Measurements from ENCODE around the gene PDS5B. TPM values are rescaled to one million over a fixed set of nuclear protein-coding genes. Genes with fewer than 3 reads are reported as not detected.

Gene PDS5B
- total RNA-seq, 1 experiment from 2014 or later, result 44.3 TPM

GRCh38 chr13:32642858-32643257, 56.6 kb downstream of the PDS5B start (continued):
- TF ChIP-seq SMAD4 (CRISPR knock-in tag; IDR thresholded peaks at IDR 0.05) (no peak), PRRX2 (CRISPR knock-in tag; IDR thresholded peaks at IDR 0.05) (no peak), ZNF232 (CRISPR knock-in tag; IDR thresholded peaks at IDR 0.05) (no peak), CREB1 (CRISPR knock-in tag; IDR thresholded peaks at IDR 0.05) (no peak), PRDM15 (CRISPR knock-in tag; IDR thresholded peaks at IDR 0.05) (no peak), E2F1 (CRISPR knock-in tag; IDR thresholded peaks at IDR 0.05) (no peak), ZNF219 (CRISPR knock-in tag; IDR thresholded peaks at IDR 0.05; ENCODE audit: borderline replicate concordance) (no peak)
- TF ChIP-seq, protein P1, sequence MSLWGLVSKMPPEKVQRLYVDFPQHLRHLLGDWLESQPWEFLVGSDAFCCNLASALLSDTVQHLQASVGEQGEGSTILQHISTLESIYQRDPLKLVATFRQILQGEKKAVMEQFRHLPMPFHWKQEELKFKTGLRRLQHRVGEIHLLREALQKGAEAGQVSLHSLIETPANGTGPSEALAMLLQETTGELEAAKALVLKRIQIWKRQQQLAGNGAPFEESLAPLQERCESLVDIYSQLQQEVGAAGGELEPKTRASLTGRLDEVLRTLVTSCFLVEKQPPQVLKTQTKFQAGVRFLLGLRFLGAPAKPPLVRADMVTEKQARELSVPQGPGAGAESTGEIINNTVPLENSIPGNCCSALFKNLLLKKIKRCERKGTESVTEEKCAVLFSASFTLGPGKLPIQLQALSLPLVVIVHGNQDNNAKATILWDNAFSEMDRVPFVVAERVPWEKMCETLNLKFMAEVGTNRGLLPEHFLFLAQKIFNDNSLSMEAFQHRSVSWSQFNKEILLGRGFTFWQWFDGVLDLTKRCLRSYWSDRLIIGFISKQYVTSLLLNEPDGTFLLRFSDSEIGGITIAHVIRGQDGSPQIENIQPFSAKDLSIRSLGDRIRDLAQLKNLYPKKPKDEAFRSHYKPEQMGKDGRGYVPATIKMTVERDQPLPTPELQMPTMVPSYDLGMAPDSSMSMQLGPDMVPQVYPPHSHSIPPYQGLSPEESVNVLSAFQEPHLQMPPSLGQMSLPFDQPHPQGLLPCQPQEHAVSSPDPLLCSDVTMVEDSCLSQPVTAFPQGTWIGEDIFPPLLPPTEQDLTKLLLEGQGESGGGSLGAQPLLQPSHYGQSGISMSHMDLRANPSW (CRISPR knock-in tag; conservative IDR thresholded peaks at IDR 0.05; ENCODE audit: low read depth), result no peak

- ChIA-PET CTCF (interaction anchor here (1.1 to 1.6 kb wide), 2 partner anchors 60 to 370 kb away, joined by 3 to 5 read pairs; partner anchors contain the start of genes KL and PDS5B), POLR2A (no interaction called here)
- no peaks in the 10 kb centered on the region for H3K27me3 Mint-ChIP-seq (ENCODE audit: low read depth)
- H3K36me3 Mint-ChIP-seq, result no peaks in the 10 kb centered on the region
- no peak for TF ChIP-seq RELA (CRISPR knock-in tag; IDR thresholded peaks at IDR 0.05; ENCODE audit: borderline replicate concordance)
- TF ChIP-seq FOXP1 (CRISPR knock-in tag; IDR thresholded peaks at IDR 0.05; ENCODE audit: borderline replicate concordance), result no peak
- no peak for TF ChIP-seq ZNF138 (CRISPR knock-in tag; conservative IDR thresholded peaks at IDR 0.05)
- TF ChIP-seq FOXJ3 (CRISPR knock-in tag; IDR thresholded peaks at IDR 0.05; ENCODE audit: borderline replicate concordance), result no peak
- no peak for TF ChIP-seq CREB1 (CRISPR knock-in tag; IDR thresholded peaks at IDR 0.05)
- no peak for TF ChIP-seq HMGA2 (CRISPR knock-in tag; IDR thresholded peaks at IDR 0.05)
- no peak for TF ChIP-seq IRF1 (CRISPR knock-in tag; IDR thresholded peaks at IDR 0.05)
- DNase-seq (ENCODE audit: low spot score) (no peak), ATAC-seq (no peak)
- H3K4me1 Mint-ChIP-seq, result peaks cover 42% of the 10 kb centered on the region
- H3K9me3 Mint-ChIP-seq, result no peaks in the 10 kb centered on the region
- H3K27ac Mint-ChIP-seq, result peak overlapping the region; percentile 24
- H3K4me3 Mint-ChIP-seq, result no peak overlapping the region
These were observed 59.6 kb downstream of the PDS5B start for GRCh38 chr13:32645854-32646253.

DNA sequence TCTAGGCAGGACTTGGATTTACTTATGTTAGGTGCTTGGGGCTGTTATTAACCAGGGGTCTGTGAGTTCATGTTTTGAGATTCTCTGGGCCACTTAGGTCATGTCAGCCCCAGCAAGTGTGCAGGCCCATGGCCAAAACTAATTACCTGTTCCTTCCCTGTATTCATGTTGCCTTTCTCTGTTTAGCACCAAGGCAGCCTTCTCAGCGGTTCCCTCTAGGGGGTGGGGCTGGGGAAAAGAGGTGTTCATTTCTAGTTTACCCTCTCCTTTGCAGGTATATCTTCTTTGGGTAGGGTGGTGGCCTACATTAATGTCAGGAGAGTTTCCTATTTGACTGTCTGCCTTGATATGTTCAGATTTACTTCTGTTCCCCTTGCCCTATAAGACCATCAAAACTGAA, 61.7 kb downstream of the PDS5B start:
- DNase-seq (ENCODE audit: low spot score), result peak; percentile 23
- Mint-ChIP-seq H3K9me3 (no peaks in the 10 kb centered on the region), H3K36me3 (0 out of 2 replicates have a peak, but pooled peaks cover 3% of the 10 kb centered on the region), H3K4me3 (no peak overlapping the region), H3K4me1 (peaks cover 25% of the 10 kb centered on the region), H3K27me3 (ENCODE audit: low read depth) (no peaks in the 10 kb centered on the region), H3K27ac (peak overlapping the region; percentile 2)
- peak; percentile 72 for ATAC-seq
- POLR2A ChIA-PET, result no interaction called here
- TF ChIP-seq, protein P2, sequence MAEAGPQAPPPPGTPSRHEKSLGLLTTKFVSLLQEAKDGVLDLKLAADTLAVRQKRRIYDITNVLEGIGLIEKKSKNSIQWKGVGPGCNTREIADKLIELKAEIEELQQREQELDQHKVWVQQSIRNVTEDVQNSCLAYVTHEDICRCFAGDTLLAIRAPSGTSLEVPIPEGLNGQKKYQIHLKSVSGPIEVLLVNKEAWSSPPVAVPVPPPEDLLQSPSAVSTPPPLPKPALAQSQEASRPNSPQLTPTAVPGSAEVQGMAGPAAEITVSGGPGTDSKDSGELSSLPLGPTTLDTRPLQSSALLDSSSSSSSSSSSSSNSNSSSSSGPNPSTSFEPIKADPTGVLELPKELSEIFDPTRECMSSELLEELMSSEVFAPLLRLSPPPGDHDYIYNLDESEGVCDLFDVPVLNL (CRISPR knock-in tag; IDR thresholded peaks at IDR 0.05; ENCODE audit: borderline replicate concordance, low read depth), result no peak
- no peak for TF ChIP-seq MYBL2 (CRISPR knock-in tag; IDR thresholded peaks at IDR 0.05)
- no peak for TF ChIP-seq ZNF138 (CRISPR knock-in tag; conservative IDR thresholded peaks at IDR 0.05)
- CTCF ChIA-PET, result interaction anchor here (1.8 to 3.0 kb wide), 3 partner anchors 21 to 67 kb away, joined by 5 to 11 read pairs (median 8); partner anchors contain the start of gene PDS5B
